Hematopoietic multipotent progenitor cell treated with erythropoietin and hydrocortisone succinate and interleukin-3 and kit ligand, for 6 days (in vitro differentiated cells): ENCODE results near the gene PPP1R1B.

Source experiments
- DNase-seq: peaks from one replicate; pipeline ENCODE4 v3.0.0-alpha.2; 2015

The PPP1R1B gene

DNA sequence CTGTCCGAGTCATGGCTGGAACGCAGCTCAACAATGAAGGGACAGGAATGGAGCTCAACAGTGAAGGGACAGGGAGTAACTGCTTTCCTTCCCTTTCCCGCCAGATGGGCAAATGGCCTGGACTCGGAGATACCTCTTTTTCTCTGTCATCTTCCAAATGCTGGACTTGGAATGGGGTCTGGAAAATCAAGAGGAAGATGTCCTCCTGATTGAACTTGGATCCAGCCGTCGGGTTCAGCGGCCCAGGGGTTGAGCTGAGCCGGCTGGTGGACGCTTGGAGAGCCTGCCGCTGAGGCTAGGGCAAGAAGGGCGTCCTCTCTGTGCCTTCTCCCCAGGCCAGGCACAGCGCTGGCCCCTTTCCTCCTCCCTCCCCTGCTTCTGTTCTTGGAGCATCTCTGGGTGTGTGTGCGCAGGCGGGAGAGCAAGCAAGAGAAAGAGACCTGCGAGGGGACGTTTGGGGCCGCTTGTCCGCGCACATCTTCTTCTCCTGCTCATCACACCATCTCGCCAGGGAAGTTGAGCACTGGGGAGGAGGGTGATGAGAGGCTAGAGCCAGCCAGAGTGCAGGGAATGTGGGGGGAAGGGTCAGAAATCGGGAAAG is 25.7 kb upstream of the PPP1R1B start:
- DNase-seq = no peak

DNA sequence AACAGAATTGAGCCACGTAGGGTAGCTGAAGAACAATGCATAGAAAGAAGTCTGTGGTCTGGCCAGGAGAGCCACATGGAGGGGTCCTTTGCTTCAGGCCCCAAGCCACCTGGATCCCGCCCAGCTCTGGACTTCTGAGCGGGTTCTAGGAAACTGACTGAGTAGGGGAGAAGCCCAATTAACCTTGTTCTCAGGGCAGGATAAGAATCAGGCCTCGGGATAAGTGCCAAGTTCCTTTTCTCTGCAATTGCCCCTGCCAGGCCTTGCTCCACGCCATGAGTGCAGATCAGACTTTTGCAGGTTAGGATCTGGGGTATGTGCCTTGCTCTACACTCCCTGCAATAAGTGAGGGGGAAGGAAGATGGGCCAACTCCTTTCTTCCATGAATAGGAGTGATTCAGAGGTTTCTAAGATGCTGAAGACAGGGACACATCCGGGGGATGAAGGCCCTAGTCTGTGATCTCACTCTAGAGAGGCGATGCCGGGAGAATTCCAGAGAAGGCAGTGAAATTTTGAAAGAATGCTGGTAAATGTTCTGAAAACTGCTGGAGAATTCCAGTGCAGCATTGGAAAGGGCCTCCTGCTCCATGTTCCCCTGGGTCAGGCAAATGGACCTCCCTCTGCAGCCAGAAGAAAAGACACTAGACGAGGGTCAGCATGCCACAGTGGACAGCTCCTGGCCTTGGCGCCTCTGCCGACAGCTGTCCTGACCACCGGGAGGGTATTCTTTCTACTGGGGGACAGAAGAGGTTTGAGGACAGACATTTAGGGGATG is 24.8 kb upstream of the PPP1R1B start:
- no peak for DNase-seq

DNA sequence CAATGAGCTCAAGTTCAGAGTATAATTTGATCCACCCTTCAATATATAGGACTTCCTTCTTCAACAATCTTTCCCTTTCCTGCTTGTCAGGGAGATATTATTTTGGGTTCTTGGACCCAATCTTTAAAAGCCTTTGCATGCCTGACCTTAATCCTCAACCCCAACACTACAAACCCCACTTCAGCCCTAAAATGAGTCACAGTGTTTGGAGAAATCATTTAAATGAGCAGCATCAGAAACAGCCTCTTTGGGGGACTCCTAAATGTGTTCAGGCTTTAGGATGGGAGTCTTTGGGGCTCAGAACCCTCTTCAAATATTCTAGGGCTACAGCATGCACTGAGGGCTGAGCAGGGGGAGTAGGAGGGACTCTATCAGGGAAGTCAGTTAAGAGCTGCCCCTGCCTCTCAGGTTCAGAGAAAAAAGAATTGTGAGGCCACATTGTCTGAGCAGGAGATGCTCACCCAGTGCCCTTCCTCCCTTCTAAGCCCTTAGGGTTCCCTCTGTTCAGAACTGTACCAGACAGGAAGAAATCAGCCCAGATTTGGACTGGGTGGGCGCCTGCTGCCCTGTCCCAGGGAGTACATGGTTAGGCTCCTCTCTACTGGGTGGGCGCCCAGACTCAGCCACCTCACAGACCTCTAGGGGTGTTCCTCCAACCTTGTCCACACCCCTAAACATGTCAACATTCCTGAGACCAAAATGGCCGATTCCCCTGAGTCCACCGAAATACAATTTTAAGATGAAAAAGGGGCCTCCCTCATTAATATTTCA is 24.0 kb upstream of the PPP1R1B start:
- DNase-seq = no peak

DNA sequence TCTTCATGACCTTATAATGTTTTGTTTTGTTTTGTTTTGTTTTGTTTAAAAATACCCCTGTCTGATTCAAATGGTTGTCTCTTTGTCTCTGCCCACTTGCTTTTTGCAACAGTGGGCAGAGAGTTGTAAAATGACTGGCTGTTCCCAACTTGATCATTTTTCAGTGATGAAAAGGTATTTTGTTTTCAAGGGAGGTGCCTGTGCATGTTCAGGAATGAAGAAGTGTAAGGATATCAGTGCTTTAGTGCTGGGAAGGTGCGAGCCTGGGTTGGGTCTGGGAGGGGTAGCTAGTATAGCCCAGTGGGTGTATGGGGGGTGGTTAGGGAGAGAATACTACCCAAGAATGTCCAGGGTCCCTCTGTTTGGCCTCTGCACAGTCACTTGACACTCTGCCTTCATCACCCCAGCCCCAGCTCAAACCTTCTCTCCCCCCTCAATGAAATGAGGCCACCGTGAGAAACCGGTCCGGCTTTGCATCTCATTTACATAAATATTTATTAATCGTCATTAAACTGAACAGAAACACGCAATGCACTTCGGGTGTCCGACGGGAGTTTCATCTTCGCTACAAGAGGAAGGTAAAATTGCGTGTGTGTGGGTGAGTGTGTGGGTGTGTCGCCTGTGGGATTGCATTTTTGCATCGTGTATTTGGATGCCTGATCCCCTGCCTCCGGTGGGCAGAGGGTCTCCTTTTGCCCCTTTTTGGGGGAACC is 23.3 kb upstream of the PPP1R1B start:
- DNase-seq = no peak

DNA sequence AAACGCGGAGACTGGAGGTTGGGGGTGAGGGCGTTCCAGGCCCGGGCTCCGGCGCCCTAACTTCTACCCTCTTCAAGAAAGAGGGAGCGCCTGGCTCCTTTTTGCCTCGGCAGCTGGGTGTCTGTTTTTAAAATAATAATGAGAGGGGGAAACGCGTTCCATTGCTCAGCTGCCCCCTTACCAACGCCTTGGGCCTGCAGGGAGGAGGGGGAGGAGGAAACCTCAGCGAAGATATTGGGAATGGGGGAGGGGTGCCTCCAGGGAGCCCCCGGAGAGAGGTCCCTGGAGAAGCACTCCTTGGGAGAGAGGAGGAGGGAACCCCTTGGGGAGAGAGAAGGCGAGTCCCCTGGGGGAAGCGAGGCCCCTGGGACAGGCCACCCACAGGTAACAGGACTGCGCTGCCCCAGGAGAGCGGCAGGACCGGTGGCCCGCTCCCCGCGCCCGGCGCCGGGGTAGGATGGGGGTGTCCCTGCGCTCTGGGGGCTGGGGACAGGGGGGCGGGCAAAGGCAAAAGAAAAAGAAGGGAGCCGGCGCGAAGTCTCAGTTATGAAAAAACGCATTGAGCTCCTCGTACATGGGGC is 21.8 kb upstream of the PPP1R1B start:
- DNase-seq = no peak

DNA sequence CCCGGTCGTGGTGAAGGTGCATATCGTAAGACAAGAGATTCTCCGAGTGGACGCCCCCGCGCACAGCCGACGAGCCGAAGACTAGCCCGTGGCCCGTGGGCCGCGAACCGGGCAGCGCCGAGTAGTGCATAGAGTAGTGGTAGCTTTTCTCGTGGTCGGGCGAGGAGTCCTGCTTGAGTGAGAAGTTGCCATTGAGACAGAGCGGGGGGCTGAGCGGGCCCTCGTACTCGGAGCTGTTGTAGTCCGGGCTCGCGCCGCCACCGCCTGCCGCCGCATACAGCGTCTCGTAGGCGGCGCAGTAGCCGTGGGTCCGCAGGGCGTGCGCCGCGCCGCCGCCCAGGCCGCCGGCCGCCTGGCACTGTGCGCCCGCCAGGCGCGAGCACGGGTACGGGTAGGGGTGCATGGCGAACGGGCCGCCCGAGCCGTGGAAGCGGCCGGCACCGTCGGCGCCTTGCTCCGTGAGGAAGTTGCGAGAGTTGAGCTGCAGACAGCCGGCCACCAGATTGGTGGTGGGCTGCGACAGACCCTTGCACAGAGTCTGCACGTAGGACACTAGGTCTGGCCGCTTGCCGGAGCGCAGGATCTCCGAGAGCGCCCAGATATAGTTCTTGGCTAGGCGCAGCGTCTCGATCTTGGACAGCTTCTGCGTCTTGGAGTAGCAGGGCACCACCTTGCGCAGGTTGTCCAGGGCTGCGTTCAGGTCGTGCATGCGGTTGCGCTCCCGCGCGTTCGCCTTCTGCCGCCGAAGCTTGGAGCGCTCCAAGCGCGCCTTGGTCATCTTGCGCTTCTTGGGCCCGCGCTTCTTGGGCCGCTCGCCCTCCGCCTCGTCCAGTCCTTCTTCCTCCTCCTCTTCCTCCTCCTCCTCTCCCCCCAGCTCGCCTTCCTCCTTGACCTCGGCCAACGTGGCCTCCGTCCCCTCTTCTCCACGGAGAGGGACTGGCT is 21.0 kb upstream of the PPP1R1B start:
- no peak for DNase-seq

DNA sequence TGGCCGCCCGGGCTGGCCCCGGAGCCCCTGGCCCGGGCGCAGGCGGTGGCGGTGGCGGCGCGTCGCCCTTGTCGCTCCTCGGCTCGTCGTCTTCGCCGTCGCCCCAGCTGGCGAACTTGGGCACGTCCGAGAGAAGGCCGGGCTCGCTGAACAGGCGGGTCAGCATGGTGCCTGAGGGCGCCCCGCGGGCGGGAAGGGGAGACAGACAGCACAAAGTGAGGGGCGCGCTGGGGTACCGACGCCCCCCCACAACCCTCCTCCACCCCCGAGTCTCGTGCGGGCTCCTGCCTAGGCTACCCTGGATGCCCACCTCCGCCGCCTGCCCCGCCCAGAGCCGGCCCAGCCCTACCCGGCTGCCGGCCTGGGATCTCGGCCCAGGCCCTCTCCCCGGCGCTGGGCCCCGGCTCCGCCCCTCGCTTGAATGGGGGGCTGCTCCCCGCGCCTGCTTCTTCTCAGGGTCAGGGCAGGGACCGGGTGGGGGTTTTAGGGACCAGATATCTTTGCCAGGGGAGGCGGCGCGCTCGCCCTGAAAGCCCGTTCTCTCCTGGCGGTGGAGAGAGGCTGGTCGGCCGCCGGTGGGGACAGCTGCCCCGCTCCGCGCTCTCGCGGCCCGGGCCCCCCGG is 20.2 kb upstream of the PPP1R1B start:
- DNase-seq = no peak

DNA sequence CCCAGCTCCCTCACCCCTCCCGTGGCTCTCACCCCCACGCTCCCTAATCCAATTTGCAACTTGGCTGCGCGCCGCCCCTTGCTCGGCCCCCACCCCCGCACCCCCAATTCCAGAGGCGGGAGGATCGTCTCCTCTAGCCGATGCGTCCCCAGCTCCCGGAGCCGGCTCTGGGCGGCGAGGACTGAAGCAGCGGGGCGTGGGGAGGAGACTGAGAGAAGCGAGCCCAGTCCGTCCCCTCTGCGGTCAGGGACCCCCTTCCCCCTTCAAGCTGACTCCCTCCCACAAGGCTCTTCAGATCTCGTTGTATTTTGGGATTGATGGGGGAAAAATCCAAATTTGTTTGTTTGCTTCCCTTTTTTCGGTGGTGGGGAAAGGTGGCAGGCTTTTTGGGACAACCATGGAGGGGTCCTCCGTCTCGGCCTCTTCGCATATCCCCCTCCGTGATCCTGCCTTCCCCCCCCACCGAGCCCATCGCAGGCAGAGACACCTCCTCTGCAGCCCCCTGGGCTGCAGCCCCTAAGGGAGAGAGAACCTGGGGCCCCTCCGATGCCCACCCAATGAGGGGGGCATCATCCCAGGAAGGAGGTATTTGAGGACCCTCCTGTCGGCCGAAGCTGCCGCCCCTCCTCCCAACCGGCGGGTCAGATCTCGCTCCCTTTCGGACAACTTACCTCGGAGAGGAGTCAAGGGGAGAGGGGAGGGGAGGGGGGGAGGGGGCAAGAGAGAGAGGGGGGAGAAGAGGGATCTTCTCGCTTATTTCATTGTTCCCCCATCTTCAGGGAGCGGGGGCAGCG is 19.5 kb upstream of the PPP1R1B start:
- DNase-seq = no peak

DNA sequence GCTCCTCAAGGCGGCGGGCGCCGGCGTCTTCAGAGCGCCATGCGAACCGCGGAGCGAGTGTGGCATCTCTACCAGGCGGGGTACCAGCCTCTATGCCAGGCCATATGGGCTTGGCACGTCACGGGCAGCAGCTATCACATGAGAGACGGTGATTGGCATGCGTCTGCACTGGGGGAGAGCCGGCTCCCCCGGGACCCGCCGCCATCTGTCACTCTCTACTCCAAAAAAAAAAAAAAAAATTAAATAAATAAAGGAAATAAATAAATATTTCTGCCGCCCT is 19.0 kb upstream of the PPP1R1B start, which contains the start of gene NEUROD2:
NEUROD2 (minus strand) TSS at position 70 of the 280 bp plus-strand sequence. CDS start 1,321 bp downstream, outside the sequence.
- DNase-seq = no peak

DNA sequence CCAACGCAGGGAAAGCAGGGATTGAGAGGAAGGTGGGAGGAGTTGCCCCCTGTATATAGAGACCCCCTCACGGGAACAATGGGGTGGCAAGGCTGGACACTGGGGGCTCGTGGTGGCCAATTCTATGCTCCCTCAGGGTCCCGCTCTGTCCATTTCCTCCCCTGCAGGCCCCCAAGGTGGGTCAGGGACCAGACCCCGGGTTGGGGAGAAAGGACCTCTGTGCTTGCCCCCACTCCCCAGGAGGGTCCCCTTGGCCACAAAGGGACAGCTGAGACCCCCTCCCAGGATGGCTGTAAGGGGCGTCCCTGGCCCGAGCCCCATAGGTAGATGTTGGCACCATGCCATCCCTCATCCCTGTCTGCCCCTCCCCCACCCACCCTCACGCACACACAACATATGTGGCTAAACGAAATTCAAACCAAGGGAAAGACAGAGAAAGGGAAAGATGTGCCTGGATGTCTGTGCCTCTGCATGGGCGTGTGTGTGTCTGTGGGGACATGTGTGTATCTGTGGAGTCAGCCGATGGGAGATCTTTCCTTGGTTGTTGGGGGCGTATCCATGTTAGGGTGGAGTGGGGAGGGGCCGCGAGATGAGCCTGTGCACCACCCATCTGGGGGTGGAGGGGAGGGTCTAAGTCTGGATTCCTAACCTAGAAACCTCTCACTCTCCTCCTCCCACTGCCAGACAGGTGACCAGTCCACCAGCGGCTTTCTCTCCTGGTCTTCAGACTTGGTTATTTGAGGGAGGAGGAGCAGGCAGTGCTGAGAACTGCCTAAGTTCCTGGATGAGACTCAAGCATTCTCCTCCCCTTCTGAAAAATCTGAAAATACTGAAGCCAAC is 18.4 kb upstream of the PPP1R1B start:
- no peak for DNase-seq

DNA sequence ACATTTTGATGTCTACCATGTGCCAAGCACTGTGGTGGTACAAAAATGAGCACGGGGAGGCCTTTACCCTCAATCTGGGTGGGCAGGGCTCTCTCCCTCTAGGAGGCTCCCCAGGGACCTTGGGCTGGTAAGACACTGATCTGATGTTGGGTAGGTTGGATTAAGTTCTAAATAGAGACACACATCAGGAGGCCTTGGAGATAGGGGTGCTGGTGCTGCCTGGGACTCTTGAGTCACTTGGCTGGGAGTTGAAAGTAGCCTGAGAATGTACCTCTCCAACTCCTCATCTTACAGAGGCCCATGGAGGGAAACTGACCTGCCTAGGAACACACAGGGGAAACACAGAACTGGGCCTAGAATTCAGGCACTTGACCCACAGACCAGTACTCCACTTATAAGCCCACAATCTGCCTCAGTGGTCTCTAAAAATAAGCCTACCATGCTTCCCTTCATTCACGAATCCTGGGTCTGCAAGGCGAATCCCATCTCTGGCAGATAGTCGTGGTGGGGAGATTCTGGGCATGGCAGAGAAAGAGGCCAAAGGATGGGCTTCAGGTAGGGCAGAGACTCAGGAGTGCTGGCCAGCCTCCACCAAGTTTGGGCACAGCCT is 17.2 kb upstream of the PPP1R1B start:
- DNase-seq = no peak

DNA sequence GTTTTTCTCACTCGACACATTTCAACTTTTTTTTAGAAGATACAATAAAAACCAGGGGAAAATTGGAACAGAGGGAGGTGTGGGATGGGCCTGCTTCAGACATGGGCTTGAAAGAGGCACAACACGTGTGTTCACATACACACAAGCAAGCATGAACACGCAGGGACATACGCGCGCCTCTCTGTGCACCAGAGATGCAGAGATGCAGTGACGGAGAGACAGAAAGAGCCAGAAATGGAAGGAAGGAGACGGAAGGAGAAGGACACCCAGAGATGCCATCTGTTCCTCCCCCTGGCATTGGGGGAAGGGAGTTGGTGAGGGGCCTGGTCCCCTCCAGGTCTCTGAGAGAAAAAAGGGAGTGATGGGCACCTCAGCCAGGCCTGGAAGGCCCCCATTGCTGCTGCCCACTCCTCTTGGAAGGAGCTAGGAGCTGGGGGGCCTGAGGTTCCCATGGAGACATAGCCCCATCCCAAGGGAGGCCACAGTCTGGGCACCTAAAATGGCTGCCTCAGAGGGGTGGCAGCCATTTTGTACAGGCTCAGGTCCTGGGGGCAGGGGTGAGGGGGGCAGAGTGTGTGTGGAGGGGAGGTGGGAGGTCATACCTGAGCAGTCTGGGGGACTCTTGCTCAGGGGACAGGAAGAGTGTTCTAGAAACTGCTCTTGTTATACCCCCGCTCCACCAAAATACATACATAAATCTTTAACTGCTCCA is 15.2 kb upstream of the PPP1R1B start:
- no peak for DNase-seq

DNA sequence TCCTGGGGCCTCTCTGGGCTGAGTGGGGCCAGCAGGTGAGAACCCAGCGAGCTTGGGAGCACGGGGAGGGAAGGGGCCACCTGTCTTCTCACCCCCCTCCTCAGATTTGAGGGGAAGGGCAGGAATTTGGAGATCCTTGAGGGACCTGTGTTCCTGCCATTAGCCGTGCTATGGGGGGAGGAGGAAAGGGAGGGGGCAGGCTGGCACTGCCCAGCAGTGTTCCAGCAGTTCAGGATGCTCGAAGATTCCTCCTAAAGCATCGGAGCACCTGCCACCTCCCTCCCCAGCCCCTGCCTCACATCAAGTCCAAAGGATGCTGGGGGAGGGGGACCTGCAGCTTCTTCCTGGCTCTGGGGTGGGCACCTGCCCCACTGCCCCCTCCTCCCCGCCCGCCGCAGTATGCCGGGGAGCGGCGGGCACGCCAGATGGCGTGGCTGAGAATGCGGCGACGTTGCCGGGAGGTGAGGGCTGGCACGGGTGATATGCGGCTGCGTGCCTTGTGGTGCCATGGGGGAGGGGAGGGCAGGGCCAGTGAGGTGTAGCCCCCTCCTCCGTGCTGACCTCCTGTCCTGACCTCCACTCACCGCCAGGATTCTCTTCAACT is 14.4 kb upstream of the PPP1R1B start:
- no peak for DNase-seq

DNA sequence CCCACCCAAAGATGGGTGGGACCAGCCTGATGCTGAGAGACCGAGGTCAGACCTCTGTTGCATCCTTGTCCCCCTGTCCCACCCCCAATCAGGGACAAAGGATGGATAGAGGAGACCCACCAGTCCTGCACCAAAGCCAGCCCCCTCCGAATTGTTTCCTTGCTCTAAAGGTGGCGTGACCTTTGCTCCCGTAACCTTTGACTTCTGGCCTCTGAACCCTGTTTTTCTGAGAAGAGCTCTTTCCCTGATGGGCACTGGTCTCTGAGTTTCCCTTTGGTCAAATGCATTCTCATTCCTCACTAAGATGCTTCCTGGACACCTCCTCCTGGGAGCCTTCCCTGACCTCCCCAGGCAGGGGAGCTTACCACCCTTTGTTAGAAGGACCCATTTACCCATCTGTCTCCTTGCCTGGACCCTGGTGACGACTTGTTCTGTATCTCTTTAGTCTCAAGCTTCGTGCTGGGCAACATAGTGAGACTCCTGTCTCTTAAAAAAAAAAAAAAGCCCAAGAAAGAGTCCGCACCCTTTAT is 13.8 kb upstream of the PPP1R1B start:
- no peak for DNase-seq

DNA sequence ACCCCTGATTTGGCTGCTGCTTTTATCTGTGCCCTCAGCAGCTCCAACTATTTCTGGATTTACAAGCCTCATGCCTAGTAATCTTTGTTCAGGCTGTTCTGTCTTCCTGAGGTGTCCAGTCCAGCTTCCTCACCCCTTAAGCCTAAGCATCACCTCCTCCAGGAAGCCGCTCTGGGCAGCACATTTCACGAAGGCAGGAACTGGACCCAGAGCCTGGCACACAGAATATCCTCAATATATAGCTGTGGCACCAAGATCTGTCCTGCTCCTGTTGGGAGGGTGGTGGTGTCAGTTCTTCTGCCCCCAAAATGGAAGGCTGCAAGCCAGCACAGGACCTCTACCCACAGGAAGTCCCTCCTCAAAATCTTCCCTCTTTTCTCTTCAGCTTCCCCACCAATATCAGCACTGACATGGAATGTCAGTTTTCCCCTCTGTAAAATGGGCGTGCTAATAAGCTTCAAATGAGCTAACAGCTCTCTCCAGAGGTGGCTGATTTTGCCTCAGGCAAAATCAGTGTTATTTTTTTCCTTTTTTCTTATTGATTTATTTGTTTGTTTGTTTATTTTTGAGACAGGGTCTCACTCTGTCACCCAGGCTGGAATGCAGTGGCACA is 12.1 kb upstream of the PPP1R1B start:
- DNase-seq = no peak

DNA sequence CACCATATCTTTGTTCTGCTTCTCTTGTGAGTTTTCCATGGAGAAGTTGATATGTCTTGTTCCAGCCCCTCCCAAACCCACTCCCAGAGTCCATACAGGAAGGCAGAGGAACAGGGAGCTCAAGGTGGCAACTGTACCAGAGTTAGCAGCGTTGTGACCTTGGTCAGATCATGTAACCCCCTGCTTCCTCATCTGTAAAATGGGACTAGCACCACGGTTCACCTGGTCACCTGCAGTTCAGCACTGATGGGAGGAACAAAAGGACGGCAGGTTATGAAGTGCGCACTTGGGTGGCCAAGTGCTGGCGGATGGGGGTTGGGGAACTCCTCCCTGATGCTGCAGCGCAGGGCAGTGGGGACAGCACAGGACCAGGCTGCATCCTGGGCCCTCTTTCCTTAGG is 11.3 kb upstream of the PPP1R1B start:
- no peak for DNase-seq

DNA sequence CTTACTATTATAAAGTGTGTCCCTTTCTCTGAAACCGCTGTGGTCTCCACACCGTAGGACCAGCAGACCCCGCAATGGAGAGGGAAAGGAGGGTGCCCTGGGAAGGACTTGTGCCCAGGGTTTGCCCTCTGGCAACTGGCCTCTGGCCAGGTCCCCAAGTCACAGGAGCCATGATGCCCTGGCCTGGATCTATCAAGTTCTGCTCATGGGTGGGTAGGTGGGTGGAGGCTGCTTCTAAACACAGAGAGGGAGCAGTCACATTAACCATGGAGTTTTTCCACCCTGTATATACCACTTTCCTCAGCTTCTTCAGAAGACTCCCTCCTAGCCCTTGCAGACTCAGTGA is 9.7 kb upstream of the PPP1R1B start:
- no peak for DNase-seq
